Neural progenitor cell (in vitro differentiated cells): Measurements from ENCODE around the gene KIF26B.

ENCODE experiments used
- EZH2 ChIP-seq: fragments of 200-600 bp; sonication (generic); IDR thresholded peaks from 2 replicates; pipeline ENCODE4 v1.6.1; 2017; ENCODE audit warnings: antibody characterized with exemption, mild to moderate bottlenecking, moderate library complexity
- EZH2phosphoT487 ChIP-seq: fragments of 200-600 bp; sonication (generic); IDR thresholded peaks from 2 replicates; pipeline ENCODE4 v1.6.1; 2017; ENCODE audit warnings: antibody characterized with exemption
- TF ChIP-seq, protein P1 (sequence below): fragments of 200-600 bp; sonication (generic); IDR thresholded peaks from 2 replicates; pipeline ENCODE4 v1.5.1; 2017; ENCODE audit warnings: antibody characterized with exemption, mild to moderate bottlenecking

DNA sequence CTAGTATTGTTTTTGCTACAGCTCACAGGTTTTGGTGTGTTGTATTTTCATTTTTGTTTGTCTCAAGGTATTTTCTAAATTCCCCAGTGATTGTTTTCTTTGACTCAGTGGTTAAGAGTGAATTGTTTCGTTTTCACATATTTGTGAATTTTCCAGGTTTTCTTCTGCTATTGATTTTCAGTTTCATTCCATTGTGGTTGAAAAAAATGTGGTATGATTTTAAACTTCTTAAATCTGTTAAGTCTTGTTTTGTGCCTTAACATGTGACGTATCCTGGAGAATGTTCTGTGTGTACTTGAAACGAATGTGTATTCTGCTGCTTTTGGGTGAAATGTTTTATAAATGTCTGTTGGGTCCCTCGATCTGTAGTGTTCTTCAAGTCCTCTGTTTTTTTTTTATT, 117.9 kb downstream of the KIF26B start:
- TF ChIP-seq, protein P1, sequence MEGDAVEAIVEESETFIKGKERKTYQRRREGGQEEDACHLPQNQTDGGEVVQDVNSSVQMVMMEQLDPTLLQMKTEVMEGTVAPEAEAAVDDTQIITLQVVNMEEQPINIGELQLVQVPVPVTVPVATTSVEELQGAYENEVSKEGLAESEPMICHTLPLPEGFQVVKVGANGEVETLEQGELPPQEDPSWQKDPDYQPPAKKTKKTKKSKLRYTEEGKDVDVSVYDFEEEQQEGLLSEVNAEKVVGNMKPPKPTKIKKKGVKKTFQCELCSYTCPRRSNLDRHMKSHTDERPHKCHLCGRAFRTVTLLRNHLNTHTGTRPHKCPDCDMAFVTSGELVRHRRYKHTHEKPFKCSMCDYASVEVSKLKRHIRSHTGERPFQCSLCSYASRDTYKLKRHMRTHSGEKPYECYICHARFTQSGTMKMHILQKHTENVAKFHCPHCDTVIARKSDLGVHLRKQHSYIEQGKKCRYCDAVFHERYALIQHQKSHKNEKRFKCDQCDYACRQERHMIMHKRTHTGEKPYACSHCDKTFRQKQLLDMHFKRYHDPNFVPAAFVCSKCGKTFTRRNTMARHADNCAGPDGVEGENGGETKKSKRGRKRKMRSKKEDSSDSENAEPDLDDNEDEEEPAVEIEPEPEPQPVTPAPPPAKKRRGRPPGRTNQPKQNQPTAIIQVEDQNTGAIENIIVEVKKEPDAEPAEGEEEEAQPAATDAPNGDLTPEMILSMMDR = no peak
- no peak for TF ChIP-seq EZH2
- no peak for TF ChIP-seq EZH2phosphoT487
